Measurements from ENCODE around the gene DNER. TPM values are rescaled to one million over a fixed set of nuclear protein-coding genes. Genes with fewer than 3 reads are reported as not detected.
"Not testable (repeated sequence)": the region's sequence is repeated elsewhere in the genome, so short reads cannot be mapped to it uniquely, and the experiment has no call there.

Gene DNER
- total and polyA plus RNA-seq, 2 experiments from 2014 or later = 0.39 to 0.65 TPM

- Histone ChIP-seq H3K27me3 (replicated peaks; ENCODE audit: insufficient read depth) (no peaks in the 10 kb centered on the region), H3K4me2 (ENCODE audit: unreplicated experiment) (peak overlapping the region; percentile 69), H3K9me2 (ENCODE audit: insufficient read depth) (no peaks in the 10 kb centered on the region), H3K4me3 (no peak overlapping the region), H3K36me3 (ENCODE audit: low read depth) (no peaks in the 10 kb centered on the region), H3K79me2 (ENCODE audit: insufficient read depth) (no peaks in the 10 kb centered on the region), H3K4me1 (ENCODE audit: insufficient read depth) (peaks cover 35% of the 10 kb centered on the region), H3K9me3 (ENCODE audit: low read depth) (no peaks in the 10 kb centered on the region), H3F3A (ENCODE audit: insufficient read depth) (peaks cover 30% of the 10 kb centered on the region), H4K20me1 (ENCODE audit: insufficient read depth) (no peaks in the 10 kb centered on the region), H3K9ac (peak overlapping the region; percentile 44), H3K27ac (peak overlapping the region; percentile 66), H2AFZ (peak overlapping the region; percentile 45)
- in situ Hi-C loops (cut with MboI) = no loop called here
- TF ChIP-seq EZH2 (IDR thresholded peaks at IDR 0.05; ENCODE audit: insufficient read depth, poor library complexity, severe bottlenecking) = no peak
- TF ChIP-seq EZH2phosphoT487 (IDR thresholded peaks at IDR 0.05; ENCODE audit: insufficient read depth, low read depth) = no peak
- WGBS, 2 experiments (ENCODE audit: low coverage in 1 of 2, low lambda C conversion rate in 2 of 2, missing lambda C conversion rate in 2 of 2) = 26 to 27% methylated on average over 8 of the region's 8 CpGs
- DNase-seq = peak; percentile 82
These were observed 374.1 kb downstream of the DNER start for GRCh38 chr2:229340086-229340760.

DNA sequence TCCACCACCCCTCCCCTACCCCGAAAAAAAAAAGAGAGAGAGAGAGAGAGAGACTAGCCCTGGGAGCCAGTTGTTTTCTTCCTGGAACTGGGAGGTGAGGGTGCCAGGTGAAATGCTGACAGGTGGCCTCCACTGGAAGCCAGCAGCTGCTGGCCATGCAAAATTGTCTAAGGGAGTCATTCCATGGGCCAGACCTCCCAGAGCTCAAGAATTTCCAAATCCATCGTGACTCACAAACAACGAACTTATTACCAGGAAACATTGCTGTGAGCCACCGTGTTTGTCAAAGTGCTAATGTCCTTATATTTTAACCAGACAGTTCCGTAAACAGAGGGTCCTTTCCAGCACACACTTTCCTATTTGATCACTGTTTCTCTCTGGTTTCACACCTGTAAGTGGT, 374.7 kb downstream of the DNER start:
- no peak for TF ChIP-seq EZH2 (IDR thresholded peaks at IDR 0.05; ENCODE audit: insufficient read depth, poor library complexity, severe bottlenecking)
- TF ChIP-seq EZH2phosphoT487 (IDR thresholded peaks at IDR 0.05; ENCODE audit: insufficient read depth, low read depth) = no peak
- H3K27ac ChIP-seq = peak overlapping the region; percentile 66

GRCh38 chr2:229339171-229339570, 375.2 kb downstream of the DNER start:
- H3K4me3 ChIP-seq; H2AFZ ChIP-seq; H4K20me1 ChIP-seq (ENCODE audit: insufficient read depth); H3K9me2 ChIP-seq (ENCODE audit: insufficient read depth); H3K4me2 ChIP-seq (ENCODE audit: unreplicated experiment); H3K79me2 ChIP-seq (ENCODE audit: insufficient read depth); H3K36me3 ChIP-seq (ENCODE audit: low read depth); in situ Hi-C loops (cut with MboI); H3K27ac ChIP-seq; H3K9me3 ChIP-seq (ENCODE audit: low read depth); H3K27me3 ChIP-seq (replicated peaks; ENCODE audit: insufficient read depth); H3K9ac ChIP-seq; DNase-seq: not testable (repeated sequence)
- 90 to 100% methylated on average over 2 to 4 of the region's 4 CpGs for WGBS, 2 experiments (ENCODE audit: low coverage in 1 of 2, low lambda C conversion rate in 2 of 2, missing lambda C conversion rate in 2 of 2)
- Histone ChIP-seq H3K4me1 (ENCODE audit: insufficient read depth) (peaks cover 25% of the 10 kb centered on the region), H3F3A (ENCODE audit: insufficient read depth) (peaks cover 21% of the 10 kb centered on the region)

More for the DNA sequence above, 374.7 kb downstream of the DNER start:
- Histone ChIP-seq H3K27me3 (replicated peaks; ENCODE audit: insufficient read depth) (no peaks in the 10 kb centered on the region), H3K4me3 (no peak overlapping the region), H3K79me2 (ENCODE audit: insufficient read depth) (no peaks in the 10 kb centered on the region), H3F3A (ENCODE audit: insufficient read depth) (peaks cover 23% of the 10 kb centered on the region), H3K36me3 (ENCODE audit: low read depth) (no peaks in the 10 kb centered on the region), H3K9me2 (ENCODE audit: insufficient read depth) (no peaks in the 10 kb centered on the region), H3K4me1 (ENCODE audit: insufficient read depth) (peaks cover 29% of the 10 kb centered on the region), H3K9me3 (ENCODE audit: low read depth) (no peaks in the 10 kb centered on the region), H3K4me2 (ENCODE audit: unreplicated experiment) (peak overlapping the region; percentile 69), H3K9ac (peak overlapping the region; percentile 44), H4K20me1 (ENCODE audit: insufficient read depth) (no peaks in the 10 kb centered on the region), H2AFZ (peak overlapping the region; percentile 45)
- peak; percentile 86 for DNase-seq
- in situ Hi-C loops (cut with MboI) = no loop called here
- WGBS, 2 experiments (ENCODE audit: low coverage in 1 of 2, low lambda C conversion rate in 2 of 2, missing lambda C conversion rate in 2 of 2) = 11 to 28% methylated on average over 5 of the region's 5 CpGs

- Histone ChIP-seq H3K36me3 (ENCODE audit: low read depth) (no peaks in the 10 kb centered on the region), H3K79me2 (ENCODE audit: insufficient read depth) (no peaks in the 10 kb centered on the region), H3K4me3 (no peak overlapping the region), H2AFZ (no peak overlapping the region), H3K9me3 (ENCODE audit: low read depth) (no peaks in the 10 kb centered on the region), H3K9me2 (ENCODE audit: insufficient read depth) (no peaks in the 10 kb centered on the region), H3K27ac (no peak overlapping the region), H3K4me2 (ENCODE audit: unreplicated experiment) (no peak overlapping the region), H3F3A (ENCODE audit: insufficient read depth) (peaks cover 8% of the 10 kb centered on the region; the same call in 1 of the 2 replicates), H4K20me1 (ENCODE audit: insufficient read depth) (no peaks in the 10 kb centered on the region), H3K9ac (no peak overlapping the region), H3K27me3 (replicated peaks; ENCODE audit: insufficient read depth) (no peaks in the 10 kb centered on the region), H3K4me1 (ENCODE audit: insufficient read depth) (peaks cover 16% of the 10 kb centered on the region)
- no peak for DNase-seq
- in situ Hi-C loops (cut with MboI) = no loop called here
- WGBS, 2 experiments (ENCODE audit: low coverage in 1 of 2, low lambda C conversion rate in 2 of 2, missing lambda C conversion rate in 2 of 2) = 75 to 81% methylated on average over 7 of the region's 7 CpGs
- TF ChIP-seq EZH2phosphoT487 (IDR thresholded peaks at IDR 0.05; ENCODE audit: insufficient read depth, low read depth) = no peak
- no peak for TF ChIP-seq EZH2 (IDR thresholded peaks at IDR 0.05; ENCODE audit: insufficient read depth, poor library complexity, severe bottlenecking)
These were observed 378.4 kb downstream of the DNER start for GRCh38 chr2:229335877-229336346.

All from GM23248 (cell line).